Transverse colon (tissue), 4 donors: ENCODE data around the gene MSLN. TPM values are rescaled to one million over a fixed set of nuclear protein-coding genes. Genes with fewer than 3 reads are reported as not detected.

Experiments used
- DNase-seq: peaks from one replicate; pipeline ENCODE4 v3.0.0-alpha.2; 2019
- H3K27ac ChIP-seq, 4 donors: fragments of 200-600 bp; sonication (generic); 2 replicates each; pipeline ENCODE4 v1.5.1; 2016 to 2018; ENCODE audit warnings: inconsistent platforms in 4 of 4
- H3K27me3 ChIP-seq: fragments of 200-600 bp; sonication (generic); 2 replicates; pipeline ENCODE4 v1.5.1; 2017; ENCODE audit warnings: inconsistent platforms
- H3K36me3 ChIP-seq, 4 donors: fragments of 200-600 bp; sonication (generic); 2 replicates each; pipeline ENCODE4 v1.5.1; 2017 to 2019; ENCODE audit warnings: inconsistent platforms in 4 of 4
- H3K4me1 ChIP-seq, 4 donors: fragments of 200-600 bp; sonication (generic); 2 replicates each; pipeline ENCODE4 v1.5.1; 2017 to 2020; ENCODE audit warnings: inconsistent platforms in 4 of 4
- H3K4me3 ChIP-seq, 4 donors: fragments of 200-600 bp; sonication (generic); 1 replicate in 1 of 4; 2 replicates in 3 of 4; pipeline versions ENCODE4 v1.5.1 to v1.6.1; 2017 to 2019; ENCODE audit warnings: inconsistent platforms in 4 of 4
- H3K9me3 ChIP-seq, 2 donors: fragments of 200-600 bp; sonication (generic); 2 replicates each; pipeline ENCODE4 v1.5.1; 2017 to 2019; ENCODE audit warnings: inconsistent platforms in 2 of 2
- CTCF ChIP-seq, 5 experiments: fragments of 200-600 bp in 3 of 5; fragments of 450-650 bp in 2 of 5; sonication (generic) in 3 of 5; IDR thresholded peaks; 1 replicate in 2 of 5; 2 replicates in 3 of 5; pipeline ENCODE4 v1.5.1; 2016 to 2017; ENCODE audit warnings: antibody characterized with exemption in 5 of 5, inconsistent platforms in 3 of 5, mild to moderate bottlenecking in 2 of 5, moderate library complexity in 1 of 5
- EP300 ChIP-seq: sonication (generic); formaldehyde crosslinking; IDR thresholded peaks from one replicate; pipeline ENCODE4 v1.6.1; 2017; ENCODE audit warnings: antibody characterized with exemption, low read depth
- POLR2A ChIP-seq: fragments of 450-650 bp; IDR thresholded peaks from one replicate; pipeline ENCODE4 v1.6.1; 2016; ENCODE audit warnings: antibody characterized with exemption, mild to moderate bottlenecking, moderate library complexity
- POLR2AphosphoS5 ChIP-seq, 3 donors: sonication (generic); formaldehyde crosslinking; IDR thresholded peaks; one replicate each; pipeline ENCODE4 v1.6.1; 2016; ENCODE audit warnings: antibody characterized with exemption in 3 of 3
- WGBS, 2 donors: methylation state at CpG; one replicate each; pipeline ENCODE4 v1.1.5; 2018; ENCODE audit warnings: low coverage in 1 of 2; 5-methylcytosine and 5-hydroxymethylcytosine counted together
- in situ Hi-C, 4 donors: fragments of 200-750 bp; cut with MboI; loops; one replicate each; pipeline versions ENCODE4 v1.15.0 to v1.15.1; 2017; ENCODE audit warnings: low sequenced_read_pairs in 3 of 4, low pct_ligation_motif_present in 1 of 4, low pct_unique_long_range_greater_than_20kb in 1 of 4
- intact Hi-C: fragments of 100-400 bp; cut with DNase I; formaldehyde crosslinking; loops from one replicate; pipeline ENCODE4 v1.15.1; 2023; ENCODE audit warnings: low total_unique reads
- total RNA-seq, 4 donors: library from RNA; depleted of rRNA; stranded (reverse); fragments of >200 nt; gene quantifications; one replicate each; pipeline ENCODE4 v1.1.0, GENCODE V29; 2016

The MSLN gene
- total RNA-seq, 4 donors from 2014 or later = 4.9 to 21.2 (median 10.3) TPM; not detected in 1

- Histone ChIP-seq H3K36me3 (no peaks in the 10 kb centered on the region), H3K27ac (no peak overlapping the region), H3K27me3 (peaks cover 4% of the 10 kb centered on the region), H3K4me3 (no peak overlapping the region), H3K9me3 (no peaks in the 10 kb centered on the region), H3K4me1 (no peaks in the 10 kb centered on the region)
- intact Hi-C loops (no loop called here), in situ Hi-C loops (no loop called here)
- no peak for DNase-seq
- WGBS, 2 donors = 56% methylated on average over 5 of the region's 20 CpGs; no CpG with 5 or more reads in 1 of the 2 donors
- TF ChIP-seq EP300 = no peak
- no peak for TF ChIP-seq CTCF (IDR thresholded peaks at IDR 0.05)
- TF ChIP-seq POLR2AphosphoS5 (IDR thresholded peaks at IDR 0.05) = no peak
- no peak for TF ChIP-seq POLR2A
Observed at GRCh38 chr16:769184-769784, 8.8 kb downstream of the MSLN start.

GRCh38 chr16:769934-770333, 9.4 kb downstream of the MSLN start:
- WGBS, 2 donors = 70% methylated on average over 19 of the region's 19 CpGs; no CpG with 5 or more reads in 1 of the 2 donors
- Histone ChIP-seq H3K27ac (no peak overlapping the region), H3K27me3 (peaks cover 8% of the 10 kb centered on the region), H3K4me3 (no peak overlapping the region), H3K9me3 (no peaks in the 10 kb centered on the region), H3K36me3 (no peaks in the 10 kb centered on the region), H3K4me1 (no peaks in the 10 kb centered on the region)
- in situ Hi-C loops = no loop called here
- DNase-seq = no peak
- TF ChIP-seq EP300 = no peak
- TF ChIP-seq POLR2A = no peak
- no peak for TF ChIP-seq POLR2AphosphoS5 (IDR thresholded peaks at IDR 0.05)
- no peak for TF ChIP-seq CTCF (IDR thresholded peaks at IDR 0.05)
- intact Hi-C loops = no loop called here

GRCh38 chr16:770411-770810, 9.9 kb downstream of the MSLN start:
- Histone ChIP-seq H3K36me3 (no peaks in the 10 kb centered on the region), H3K27ac (no peak overlapping the region), H3K9me3 (no peaks in the 10 kb centered on the region), H3K4me3 (no peak overlapping the region), H3K27me3 (peaks cover 13% of the 10 kb centered on the region), H3K4me1 (no peaks in the 10 kb centered on the region)
- 87% methylated on average over 4 of the region's 13 CpGs; no CpG with 5 or more reads in 1 of the 2 donors for WGBS, 2 donors
- TF ChIP-seq CTCF (IDR thresholded peaks at IDR 0.05) (no peak), POLR2AphosphoS5 (IDR thresholded peaks at IDR 0.05) (no peak), POLR2A (no peak), EP300 (no peak)
- in situ Hi-C loops = no loop called here
- no peak for DNase-seq
- intact Hi-C loops = no loop called here

GRCh38 chr16:772959-773358, 12.4 kb downstream of the MSLN start:
- H3K36me3 ChIP-seq = no peaks in the 10 kb centered on the region
- H3K9me3 ChIP-seq = no peaks in the 10 kb centered on the region
- DNase-seq = no peak
- no peaks in the 10 kb centered on the region for H3K4me1 ChIP-seq
- TF ChIP-seq POLR2A = no peak
- no peak for TF ChIP-seq EP300
- TF ChIP-seq CTCF (IDR thresholded peaks at IDR 0.05) = no peak
- no peak for TF ChIP-seq POLR2AphosphoS5 (IDR thresholded peaks at IDR 0.05)
- H3K27me3 ChIP-seq = peaks cover 35% of the 10 kb centered on the region
- intact Hi-C loops (no loop called here), in situ Hi-C loops (no loop called here)
- 86% methylated on average over 18 of the region's 18 CpGs; no CpG with 5 or more reads in 1 of the 2 donors for WGBS, 2 donors
- no peak overlapping the region for H3K4me3 ChIP-seq
- no peak overlapping the region for H3K27ac ChIP-seq
